ENCODE data around the gene PWP1. TPM values are rescaled to one million over a fixed set of nuclear protein-coding genes. Genes with fewer than 3 reads are reported as not detected.
A peak's percentile ranks its signal among the peaks of the same experiment; 100 is the strongest.

PWP1 gene
- total and polyA plus RNA-seq, 10 of the 15 experiments (the other 5 are each of a cell fraction or from before 2014, with no cell fraction given): 42.4 to 283 (median 84.6) TPM

DNA sequence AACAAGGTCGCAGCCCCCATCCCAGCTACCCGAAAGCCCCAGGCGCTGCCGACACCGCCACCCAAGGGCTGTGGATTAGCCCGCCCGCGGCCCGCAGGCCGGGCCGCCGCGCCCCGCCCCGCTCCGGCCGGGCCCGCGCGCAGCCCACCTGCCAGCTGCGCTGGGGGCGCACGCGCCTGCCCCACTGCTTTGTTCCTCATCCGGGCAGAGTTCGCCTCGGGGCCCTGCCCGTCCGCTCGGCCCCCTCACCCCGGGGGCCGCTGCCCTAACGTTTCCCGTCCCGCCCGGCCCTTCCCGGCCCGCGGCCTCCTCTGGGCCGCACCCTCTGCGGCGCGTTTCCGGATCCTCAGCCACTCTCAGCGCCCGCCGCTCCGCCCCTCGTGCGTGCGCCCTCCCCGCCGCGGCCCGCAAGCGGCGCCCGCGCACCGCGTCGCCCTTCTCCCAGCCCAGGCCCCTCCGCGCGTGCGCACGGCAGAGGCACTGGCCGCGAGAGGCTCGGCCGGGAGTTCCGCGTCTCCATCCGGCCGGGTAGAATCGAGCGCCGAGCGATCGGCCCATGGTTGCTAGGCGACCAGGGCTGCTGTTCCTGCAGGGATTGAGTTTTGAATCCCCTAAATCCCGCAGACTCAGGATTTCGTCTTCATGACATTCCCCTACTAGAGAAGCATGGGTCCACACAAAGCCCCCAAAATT is 75.4 kb downstream of the PWP1 start, which contains the start of gene PRDM4 (continued):
- TF ChIP-seq, protein P1, sequence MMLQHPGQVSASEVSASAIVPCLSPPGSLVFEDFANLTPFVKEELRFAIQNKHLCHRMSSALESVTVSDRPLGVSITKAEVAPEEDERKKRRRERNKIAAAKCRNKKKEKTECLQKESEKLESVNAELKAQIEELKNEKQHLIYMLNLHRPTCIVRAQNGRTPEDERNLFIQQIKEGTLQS (IDR thresholded peaks at IDR 0.05; ENCODE audit: borderline replicate concordance, extremely low read depth, low read depth, low read length): peak; percentile 55; the same call in 1 of the 2 replicates
- TF ChIP-seq, protein P2, sequence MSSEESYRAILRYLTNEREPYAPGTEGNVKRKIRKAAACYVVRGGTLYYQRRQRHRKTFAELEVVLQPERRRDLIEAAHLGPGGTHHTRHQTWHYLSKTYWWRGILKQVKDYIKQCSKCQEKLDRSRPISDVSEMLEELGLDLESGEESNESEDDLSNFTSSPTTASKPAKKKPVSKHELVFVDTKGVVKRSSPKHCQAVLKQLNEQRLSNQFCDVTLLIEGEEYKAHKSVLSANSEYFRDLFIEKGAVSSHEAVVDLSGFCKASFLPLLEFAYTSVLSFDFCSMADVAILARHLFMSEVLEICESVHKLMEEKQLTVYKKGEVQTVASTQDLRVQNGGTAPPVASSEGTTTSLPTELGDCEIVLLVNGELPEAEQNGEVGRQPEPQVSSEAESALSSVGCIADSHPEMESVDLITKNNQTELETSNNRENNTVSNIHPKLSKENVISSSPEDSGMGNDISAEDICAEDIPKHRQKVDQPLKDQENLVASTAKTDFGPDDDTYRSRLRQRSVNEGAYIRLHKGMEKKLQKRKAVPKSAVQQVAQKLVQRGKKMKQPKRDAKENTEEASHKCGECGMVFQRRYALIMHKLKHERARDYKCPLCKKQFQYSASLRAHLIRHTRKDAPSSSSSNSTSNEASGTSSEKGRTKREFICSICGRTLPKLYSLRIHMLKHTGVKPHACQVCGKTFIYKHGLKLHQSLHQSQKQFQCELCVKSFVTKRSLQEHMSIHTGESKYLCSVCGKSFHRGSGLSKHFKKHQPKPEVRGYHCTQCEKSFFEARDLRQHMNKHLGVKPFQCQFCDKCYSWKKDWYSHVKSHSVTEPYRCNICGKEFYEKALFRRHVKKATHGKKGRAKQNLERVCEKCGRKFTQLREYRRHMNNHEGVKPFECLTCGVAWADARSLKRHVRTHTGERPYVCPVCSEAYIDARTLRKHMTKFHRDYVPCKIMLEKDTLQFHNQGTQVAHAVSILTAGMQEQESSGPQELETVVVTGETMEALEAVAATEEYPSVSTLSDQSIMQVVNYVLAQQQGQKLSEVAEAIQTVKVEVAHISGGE (CRISPR knock-in tag; IDR thresholded peaks at IDR 0.05): no peak
- peak; percentile 97 for TF ChIP-seq IKZF1 (conservative IDR thresholded peaks at IDR 0.05)
- no peak for TF ChIP-seq RAD51 (IDR thresholded peaks at IDR 0.05)
- TF ChIP-seq, protein P3, sequence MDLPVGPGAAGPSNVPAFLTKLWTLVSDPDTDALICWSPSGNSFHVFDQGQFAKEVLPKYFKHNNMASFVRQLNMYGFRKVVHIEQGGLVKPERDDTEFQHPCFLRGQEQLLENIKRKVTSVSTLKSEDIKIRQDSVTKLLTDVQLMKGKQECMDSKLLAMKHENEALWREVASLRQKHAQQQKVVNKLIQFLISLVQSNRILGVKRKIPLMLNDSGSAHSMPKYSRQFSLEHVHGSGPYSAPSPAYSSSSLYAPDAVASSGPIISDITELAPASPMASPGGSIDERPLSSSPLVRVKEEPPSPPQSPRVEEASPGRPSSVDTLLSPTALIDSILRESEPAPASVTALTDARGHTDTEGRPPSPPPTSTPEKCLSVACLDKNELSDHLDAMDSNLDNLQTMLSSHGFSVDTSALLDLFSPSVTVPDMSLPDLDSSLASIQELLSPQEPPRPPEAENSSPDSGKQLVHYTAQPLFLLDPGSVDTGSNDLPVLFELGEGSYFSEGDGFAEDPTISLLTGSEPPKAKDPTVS (IDR thresholded peaks at IDR 0.05; ENCODE audit: low read depth, low read length): no peak
- peak; percentile 27 for TF ChIP-seq SIX5 (IDR thresholded peaks at IDR 0.05; ENCODE audit: low read depth, low read length, severe bottlenecking)
- no peak for TF ChIP-seq GABPA (IDR thresholded peaks at IDR 0.05; ENCODE audit: low read depth)
- peak; percentile 80 for TF ChIP-seq GATAD2B (conservative IDR thresholded peaks at IDR 0.05; ENCODE audit: low read depth)
- TF ChIP-seq, protein P4, sequence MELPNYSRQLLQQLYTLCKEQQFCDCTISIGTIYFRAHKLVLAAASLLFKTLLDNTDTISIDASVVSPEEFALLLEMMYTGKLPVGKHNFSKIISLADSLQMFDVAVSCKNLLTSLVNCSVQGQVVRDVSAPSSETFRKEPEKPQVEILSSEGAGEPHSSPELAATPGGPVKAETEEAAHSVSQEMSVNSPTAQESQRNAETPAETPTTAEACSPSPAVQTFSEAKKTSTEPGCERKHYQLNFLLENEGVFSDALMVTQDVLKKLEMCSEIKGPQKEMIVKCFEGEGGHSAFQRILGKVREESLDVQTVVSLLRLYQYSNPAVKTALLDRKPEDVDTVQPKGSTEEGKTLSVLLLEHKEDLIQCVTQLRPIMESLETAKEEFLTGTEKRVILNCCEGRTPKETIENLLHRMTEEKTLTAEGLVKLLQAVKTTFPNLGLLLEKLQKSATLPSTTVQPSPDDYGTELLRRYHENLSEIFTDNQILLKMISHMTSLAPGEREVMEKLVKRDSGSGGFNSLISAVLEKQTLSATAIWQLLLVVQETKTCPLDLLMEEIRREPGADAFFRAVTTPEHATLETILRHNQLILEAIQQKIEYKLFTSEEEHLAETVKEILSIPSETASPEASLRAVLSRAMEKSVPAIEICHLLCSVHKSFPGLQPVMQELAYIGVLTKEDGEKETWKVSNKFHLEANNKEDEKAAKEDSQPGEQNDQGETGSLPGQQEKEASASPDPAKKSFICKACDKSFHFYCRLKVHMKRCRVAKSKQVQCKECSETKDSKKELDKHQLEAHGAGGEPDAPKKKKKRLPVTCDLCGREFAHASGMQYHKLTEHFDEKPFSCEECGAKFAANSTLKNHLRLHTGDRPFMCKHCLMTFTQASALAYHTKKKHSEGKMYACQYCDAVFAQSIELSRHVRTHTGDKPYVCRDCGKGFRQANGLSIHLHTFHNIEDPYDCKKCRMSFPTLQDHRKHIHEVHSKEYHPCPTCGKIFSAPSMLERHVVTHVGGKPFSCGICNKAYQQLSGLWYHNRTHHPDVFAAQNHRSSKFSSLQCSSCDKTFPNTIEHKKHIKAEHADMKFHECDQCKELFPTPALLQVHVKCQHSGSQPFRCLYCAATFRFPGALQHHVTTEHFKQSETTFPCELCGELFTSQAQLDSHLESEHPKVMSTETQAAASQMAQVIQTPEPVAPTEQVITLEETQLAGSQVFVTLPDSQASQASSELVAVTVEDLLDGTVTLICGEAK (IDR thresholded peaks at IDR 0.05; ENCODE audit: borderline replicate concordance): peak; percentile 67; the same call in 1 of the 2 replicates
- TF ChIP-seq PAX5 (IDR thresholded peaks at IDR 0.05; ENCODE audit: borderline replicate concordance, low read depth, low read length): peak; percentile 43; the same call in 1 of the 2 replicates
- peak; percentile 96 for TF ChIP-seq BMI1 (IDR thresholded peaks at IDR 0.05; ENCODE audit: borderline replicate concordance)
- peak; percentile 86 to 98 for TF ChIP-seq SRF (IDR thresholded peaks at IDR 0.05; ENCODE audit: low read depth in 2 of 2, low read length in 2 of 2)
- TF ChIP-seq, protein P5, sequence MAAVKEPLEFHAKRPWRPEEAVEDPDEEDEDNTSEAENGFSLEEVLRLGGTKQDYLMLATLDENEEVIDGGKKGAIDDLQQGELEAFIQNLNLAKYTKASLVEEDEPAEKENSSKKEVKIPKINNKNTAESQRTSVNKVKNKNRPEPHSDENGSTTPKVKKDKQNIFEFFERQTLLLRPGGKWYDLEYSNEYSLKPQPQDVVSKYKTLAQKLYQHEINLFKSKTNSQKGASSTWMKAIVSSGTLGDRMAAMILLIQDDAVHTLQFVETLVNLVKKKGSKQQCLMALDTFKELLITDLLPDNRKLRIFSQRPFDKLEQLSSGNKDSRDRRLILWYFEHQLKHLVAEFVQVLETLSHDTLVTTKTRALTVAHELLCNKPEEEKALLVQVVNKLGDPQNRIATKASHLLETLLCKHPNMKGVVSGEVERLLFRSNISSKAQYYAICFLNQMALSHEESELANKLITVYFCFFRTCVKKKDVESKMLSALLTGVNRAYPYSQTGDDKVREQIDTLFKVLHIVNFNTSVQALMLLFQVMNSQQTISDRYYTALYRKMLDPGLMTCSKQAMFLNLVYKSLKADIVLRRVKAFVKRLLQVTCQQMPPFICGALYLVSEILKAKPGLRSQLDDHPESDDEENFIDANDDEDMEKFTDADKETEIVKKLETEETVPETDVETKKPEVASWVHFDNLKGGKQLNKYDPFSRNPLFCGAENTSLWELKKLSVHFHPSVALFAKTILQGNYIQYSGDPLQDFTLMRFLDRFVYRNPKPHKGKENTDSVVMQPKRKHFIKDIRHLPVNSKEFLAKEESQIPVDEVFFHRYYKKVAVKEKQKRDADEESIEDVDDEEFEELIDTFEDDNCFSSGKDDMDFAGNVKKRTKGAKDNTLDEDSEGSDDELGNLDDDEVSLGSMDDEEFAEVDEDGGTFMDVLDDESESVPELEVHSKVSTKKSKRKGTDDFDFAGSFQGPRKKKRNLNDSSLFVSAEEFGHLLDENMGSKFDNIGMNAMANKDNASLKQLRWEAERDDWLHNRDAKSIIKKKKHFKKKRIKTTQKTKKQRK (IDR thresholded peaks at IDR 0.05; ENCODE audit: low read depth, low read length): peak; percentile 12; the same call in 1 of the 2 replicates
- TF ChIP-seq EED (IDR thresholded peaks at IDR 0.05; ENCODE audit: low read depth): no peak

Measured in GM12878 (cell line).